ENCODE results near the gene IP6K1.
"Not testable (repeated sequence)": the region's sequence is repeated elsewhere in the genome, so short reads cannot be mapped to it uniquely, and the experiment has no call there.

The IP6K1 gene

GRCh38 chr3:49793486-49794085 lies 7.2 kb upstream of the IP6K1 start:
- no peak for DNase-seq

- DNase-seq: no peak
Measured at GRCh38 chr3:49792371-49793150, 6.2 kb upstream of the IP6K1 start.

- DNase-seq: no peak
Measured at GRCh38 chr3:49791571-49791970, 5.2 kb upstream of the IP6K1 start.

GRCh38 chr3:49790626-49791411 lies 4.5 kb upstream of the IP6K1 start:
- DNase-seq: no peak

GRCh38 chr3:49788056-49788455 lies 1.7 kb upstream of the IP6K1 start:
- DNase-seq: no peak

- DNase-seq: no peak
Measured at GRCh38 chr3:49787536-49787935, 1.2 kb upstream of the IP6K1 start.

- no peak for DNase-seq
Measured at GRCh38 chr3:49787182-49787464, 781 bp upstream of the IP6K1 start.

GRCh38 chr3:49785565-49786356 lies 581 bp downstream of the IP6K1 start:
- DNase-seq: peak; percentile 27

- DNase-seq: not testable (repeated sequence)
Measured at GRCh38 chr3:49782277-49782676, 4.1 kb downstream of the IP6K1 start.

GRCh38 chr3:49781415-49782199 lies 4.7 kb downstream of the IP6K1 start:
- DNase-seq: no peak

- DNase-seq: not testable (repeated sequence)
Measured at GRCh38 chr3:49780975-49781365, 5.4 kb downstream of the IP6K1 start.

- no peak for DNase-seq
Measured at GRCh38 chr3:49780080-49780974, 6.0 kb downstream of the IP6K1 start.

GRCh38 chr3:49779358-49780079 lies 6.8 kb downstream of the IP6K1 start:
- DNase-seq: no peak

- not testable (repeated sequence) for DNase-seq
Measured at GRCh38 chr3:49776101-49776500, 10.2 kb downstream of the IP6K1 start.

- DNase-seq: no peak
Measured at GRCh38 chr3:49775538-49775937, 10.8 kb downstream of the IP6K1 start.

GRCh38 chr3:49772703-49773102 lies 13.6 kb downstream of the IP6K1 start:
- no peak for DNase-seq

- DNase-seq: no peak
Measured at GRCh38 chr3:49771340-49771938, 14.9 kb downstream of the IP6K1 start.

- DNase-seq: no peak
Measured at GRCh38 chr3:49769926-49770325, 16.4 kb downstream of the IP6K1 start.

- no peak for DNase-seq
Measured at GRCh38 chr3:49769286-49769915, 16.9 kb downstream of the IP6K1 start.

GRCh38 chr3:49763981-49764380 lies 22.4 kb downstream of the IP6K1 start:
- no peak for DNase-seq

All from suppressor macrophage treated with lipopolysaccharide for 4 hours (primary cell).